K562 treated with DMSO at 1 percent for 24 hours (cell line): ENCODE data around the gene AVPR1B. TPM values are rescaled to one million over a fixed set of nuclear protein-coding genes. Genes with fewer than 3 reads are reported as not detected.

Experiments
- total RNA-seq: library from RNA; unstranded; fragments of 300-600 nt; gene quantifications from 2 replicates; pipeline ENCODE4 v1.2.3, GENCODE V29; 2022; ENCODE audit warnings: low read depth; ENCODE audit not compliant: insufficient read depth

AVPR1B gene, protein sequence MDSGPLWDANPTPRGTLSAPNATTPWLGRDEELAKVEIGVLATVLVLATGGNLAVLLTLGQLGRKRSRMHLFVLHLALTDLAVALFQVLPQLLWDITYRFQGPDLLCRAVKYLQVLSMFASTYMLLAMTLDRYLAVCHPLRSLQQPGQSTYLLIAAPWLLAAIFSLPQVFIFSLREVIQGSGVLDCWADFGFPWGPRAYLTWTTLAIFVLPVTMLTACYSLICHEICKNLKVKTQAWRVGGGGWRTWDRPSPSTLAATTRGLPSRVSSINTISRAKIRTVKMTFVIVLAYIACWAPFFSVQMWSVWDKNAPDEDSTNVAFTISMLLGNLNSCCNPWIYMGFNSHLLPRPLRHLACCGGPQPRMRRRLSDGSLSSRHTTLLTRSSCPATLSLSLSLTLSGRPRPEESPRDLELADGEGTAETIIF
- not detected in 2 replicates for total RNA-seq

DNA sequence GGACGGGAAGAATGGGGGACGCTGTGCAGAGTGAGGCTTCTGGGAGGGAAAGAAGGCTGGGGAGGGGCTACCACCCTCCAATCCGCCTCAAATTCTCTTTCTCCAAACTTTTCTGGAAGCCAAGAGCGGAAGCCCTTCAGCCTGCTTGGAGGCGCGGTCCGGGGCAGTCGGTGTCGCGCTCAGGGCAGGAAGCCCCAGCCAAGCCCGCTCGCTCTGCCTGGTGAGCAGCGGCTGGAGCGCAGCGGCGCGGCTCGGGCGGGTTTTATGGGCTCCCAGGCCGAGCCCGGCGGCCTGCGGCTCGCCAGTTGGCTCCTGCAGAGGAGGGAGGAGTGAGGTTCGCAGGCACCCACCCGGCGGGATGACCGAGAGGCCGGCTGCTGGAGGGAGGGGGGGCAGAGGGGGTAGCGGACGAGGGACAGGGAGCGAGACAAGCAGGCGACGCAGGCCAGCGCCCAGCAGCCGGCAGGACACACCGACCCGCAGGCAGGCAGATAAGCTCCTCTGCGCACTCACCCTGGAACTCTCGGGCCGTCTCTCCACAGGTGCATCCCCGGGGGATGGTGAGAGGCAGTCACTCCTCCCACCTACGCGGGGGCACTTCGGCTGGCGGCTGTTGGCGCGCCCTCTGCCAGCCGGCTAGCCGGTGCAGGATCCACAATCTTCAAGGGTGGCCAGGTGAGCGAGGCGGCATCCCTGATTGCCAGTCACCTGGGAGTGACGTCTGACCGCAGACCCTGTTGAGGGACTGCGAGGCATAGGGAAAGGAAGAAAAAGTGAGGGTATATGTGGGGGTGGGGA, at the start of gene AVPR1B:
Gene AVPR1B, minus strand, starts transcription at position 238 of the 798 bp plus-strand sequence. CDS start 498 bp downstream, outside the sequence.

Other genes with a start within 250 kb of the AVPR1B start
- gene SLC26A9, start 173.9 kb downstream of the AVPR1B start, total RNA-seq, result 0.06 and 0.21 TPM in 2 replicates
- gene RAB7B, start 114.0 kb downstream of the AVPR1B start, total RNA-seq, result not detected in 2 replicates
- not detected in 2 replicates for gene CTSE, start 93.5 kb downstream of the AVPR1B start, total RNA-seq
- gene RHEX, start 64.2 kb downstream of the AVPR1B start, total RNA-seq, result not detected in 2 replicates
- 10.1 and 12.1 TPM in 2 replicates for gene FAM72A, start 85.5 kb upstream of the AVPR1B start, total RNA-seq
- 59.8 and 60.3 TPM in 2 replicates for gene SRGAP2, start 86.2 kb upstream of the AVPR1B start, total RNA-seq